ENCODE results near the gene CAMK2B.

The CAMK2B gene

GRCh38 chr7:44325201-44325671, at the start of gene CAMK2B:
CAMK2B (minus strand) TSS chr7:44325594; CDS start chr7:44325421, 173 bp downstream.
- no peak for TF ChIP-seq ZFX (IDR thresholded peaks at IDR 0.05)
- no peak for TF ChIP-seq CTCF (conservative IDR thresholded peaks at IDR 0.05)
- H3K27ac ChIP-seq: no peak within 1 kb of the TSS

- no peak overlapping the region for H3K27ac ChIP-seq
- TF ChIP-seq CTCF (conservative IDR thresholded peaks at IDR 0.05) (no peak), ZFX (IDR thresholded peaks at IDR 0.05) (no peak)
These were observed 48.8 kb upstream of the CAMK2B start for GRCh38 chr7:44374007-44374763.

DNA sequence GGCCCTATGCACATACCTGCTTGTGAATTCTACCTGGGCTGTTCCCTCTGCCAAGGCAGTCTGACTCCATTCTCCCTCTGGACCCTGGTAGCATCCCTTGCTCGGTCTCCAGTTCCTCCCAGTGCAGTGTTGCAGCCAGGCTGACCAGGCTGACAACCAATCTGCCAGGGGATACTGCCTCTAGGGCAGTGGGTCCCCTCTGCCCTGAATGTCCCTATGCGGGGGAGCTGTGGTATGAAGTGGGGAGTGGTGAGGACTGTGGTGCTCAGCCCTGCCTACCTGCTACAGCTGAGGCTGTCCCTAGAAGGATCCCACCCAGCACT, 48.0 kb upstream of the CAMK2B start:
- TF ChIP-seq CTCF (conservative IDR thresholded peaks at IDR 0.05): no peak
- TF ChIP-seq ZFX (IDR thresholded peaks at IDR 0.05): no peak
- H3K27ac ChIP-seq: no peak overlapping the region

- TF ChIP-seq CTCF (conservative IDR thresholded peaks at IDR 0.05) (no peak), ZFX (IDR thresholded peaks at IDR 0.05) (no peak)
- H3K27ac ChIP-seq: no peak overlapping the region
These were observed 47.4 kb upstream of the CAMK2B start for GRCh38 chr7:44372560-44373417.

DNA sequence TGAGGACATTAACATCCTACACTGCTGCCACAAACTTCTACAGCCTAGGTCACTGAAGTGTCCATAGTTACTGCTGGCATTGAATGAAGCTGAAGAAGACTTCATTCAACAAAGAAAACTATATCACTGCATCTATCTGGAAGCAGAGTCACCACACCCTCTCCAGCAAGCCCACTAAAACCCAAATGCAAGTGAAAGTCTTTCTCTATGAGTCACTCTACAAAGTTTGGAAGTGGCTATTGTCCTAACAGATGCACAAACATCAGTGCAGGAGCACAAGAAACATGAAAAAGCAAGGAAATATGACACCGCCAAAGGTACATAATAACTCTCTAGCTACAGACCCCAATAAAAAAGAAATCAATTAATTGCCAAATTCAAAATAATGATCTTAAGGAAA, 43.5 kb upstream of the CAMK2B start:
- no peak overlapping the region for H3K27ac ChIP-seq
- TF ChIP-seq CTCF (conservative IDR thresholded peaks at IDR 0.05) (no peak), ZFX (IDR thresholded peaks at IDR 0.05) (no peak)

GRCh38 chr7:44368455-44368854, 43.1 kb upstream of the CAMK2B start:
- no peak overlapping the region for H3K27ac ChIP-seq
- no peak for TF ChIP-seq CTCF (conservative IDR thresholded peaks at IDR 0.05)
- TF ChIP-seq ZFX (IDR thresholded peaks at IDR 0.05): no peak

DNA sequence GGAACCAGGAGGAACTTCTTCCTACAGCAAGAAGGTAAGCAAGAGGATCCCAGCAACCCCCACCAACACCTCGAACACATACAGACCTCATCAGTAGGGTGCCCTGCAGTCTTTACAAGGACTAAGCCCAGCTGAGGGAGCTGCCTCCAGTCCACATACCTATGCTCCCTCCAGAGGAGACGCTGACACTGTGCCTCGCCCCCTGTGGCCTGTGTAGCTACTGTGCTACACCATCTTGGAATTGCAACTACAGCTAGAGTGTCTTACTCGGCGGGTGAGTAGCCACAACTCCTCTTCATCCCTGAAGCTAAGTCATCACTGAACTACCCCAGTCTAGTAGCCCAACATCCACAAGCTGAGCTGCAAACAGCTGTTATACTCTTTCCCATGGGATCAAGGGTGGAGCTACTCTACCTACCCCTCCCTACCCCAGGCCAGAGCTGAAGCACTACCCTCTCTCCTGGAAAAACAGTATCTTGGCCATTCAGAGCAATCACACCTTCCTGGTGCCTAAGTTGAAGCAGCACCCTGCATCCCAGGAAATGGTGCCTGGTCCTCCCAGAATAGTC, 42.2 kb upstream of the CAMK2B start:
- no peak for TF ChIP-seq ZFX (IDR thresholded peaks at IDR 0.05)
- no peak for TF ChIP-seq CTCF (conservative IDR thresholded peaks at IDR 0.05)
- no peak overlapping the region for H3K27ac ChIP-seq
